Kidney (tissue), 14 donors: ENCODE data around the gene EEPD1. TPM values are rescaled to one million over a fixed set of nuclear protein-coding genes. Genes with fewer than 3 reads are reported as not detected.

ENCODE experiments used
- DNase-seq, 5 donors: peaks; one replicate each; pipeline ENCODE4 v3.0.0-alpha.2; 2013 to 2020
- FAIRE-seq: peaks from 2 replicates; lab custom pipeline; 2012; peaks lifted over from hg19 to GRCh38; lab: Jason Lieb, UNC
- H3K27ac ChIP-seq, 2 donors: one replicate each; pipeline ENCODE4 v1.7.0; 2013; ENCODE audit warnings: low read depth in 2 of 2, low read length in 2 of 2, inconsistent platforms in 1 of 2
- H3K27me3 ChIP-seq: one replicate; pipeline ENCODE4 v1.7.1; 2013; ENCODE audit warnings: low read length, inconsistent platforms; ENCODE audit not compliant: control insufficient read depth, insufficient read depth
- H3K36me3 ChIP-seq, 3 donors: one replicate each; pipeline versions ENCODE4 v1.7.0 to v1.7.1; 2013; ENCODE audit warnings: low read length in 3 of 3, control low read depth in 1 of 3, inconsistent platforms in 1 of 3; ENCODE audit not compliant: insufficient read depth in 3 of 3, control insufficient read depth in 2 of 3
- H3K4me1 ChIP-seq, 3 donors: one replicate each; pipeline versions ENCODE4 v1.7.0 to v1.7.1; 2013; ENCODE audit warnings: low read length in 3 of 3, inconsistent platforms in 1 of 3, low read depth in 1 of 3; ENCODE audit not compliant: control insufficient read depth in 2 of 3, insufficient read depth in 2 of 3
- H3K4me3 ChIP-seq, 3 donors: one replicate each; pipeline versions ENCODE4 v1.7.0 to v1.8.1; 2013; ENCODE audit warnings: low read length in 3 of 3, control low read depth in 1 of 3, inconsistent platforms in 1 of 3
- H3K9ac ChIP-seq, 3 donors: one replicate each; pipeline versions ENCODE4 v1.7.0 to v1.7.1; 2013; ENCODE audit warnings: low read length in 3 of 3, control low read depth in 1 of 3, inconsistent platforms in 1 of 3
- H3K9me3 ChIP-seq, 3 donors: one replicate each; pipeline versions ENCODE4 v1.7.0 to v1.7.1; 2013; ENCODE audit warnings: low read length in 3 of 3, control low read depth in 1 of 3, inconsistent platforms in 1 of 3; ENCODE audit not compliant: control insufficient read depth in 2 of 3, insufficient read depth in 1 of 3
- intact Hi-C: fragments of 100-400 bp; cut with DNase I; formaldehyde crosslinking; loops from one replicate; pipeline ENCODE4 v1.11.1; 2022
- polyA plus RNA-seq: library from polyadenylated mRNA; stranded (reverse); fragments of 350-450 nt; fragmentation: Illumina TruSeq; extraction: RNeasy Lipid Tissue Mini Kit (QIAGEN cat#74804); gene quantifications from one replicate; pipeline ENCODE4 v1.2.3, GENCODE V29; 2014; ENCODE audit warnings: low read depth, low replicate concordance; ENCODE audit not compliant: insufficient read depth
- total RNA-seq: library from RNA; stranded (reverse); fragmentation: NEBNext Ultra II Directional; extraction: Animal tissue kit (Norgen Biotek cat#: 25700); gene quantifications from one replicate; pipeline ENCODE4 v1.2.1, GENCODE V29; 2021
- TF ChIP-seq, protein P1 (sequence below): IDR thresholded peaks from 3 replicates; pipeline ENCODE4 v1.5.1; 2012; ENCODE audit warnings: mild to moderate bottlenecking, moderate library complexity, borderline replicate concordance; ENCODE audit not compliant: insufficient read depth; ENCODE audit errors: extremely low read depth
- donor health status: control.
- donor health status: control.
- donor health status: control.
- donor health status: control.
- donor health status: control.
- donor health status: DM: yes; HTN: yes; CAD: no.
- donor health status: Normal renal cell carcinoma (clear cell type).

The EEPD1 gene
- total and polyA plus RNA-seq, 2 donors from 2014 or later: 6.3 to 6.4 TPM

DNA sequence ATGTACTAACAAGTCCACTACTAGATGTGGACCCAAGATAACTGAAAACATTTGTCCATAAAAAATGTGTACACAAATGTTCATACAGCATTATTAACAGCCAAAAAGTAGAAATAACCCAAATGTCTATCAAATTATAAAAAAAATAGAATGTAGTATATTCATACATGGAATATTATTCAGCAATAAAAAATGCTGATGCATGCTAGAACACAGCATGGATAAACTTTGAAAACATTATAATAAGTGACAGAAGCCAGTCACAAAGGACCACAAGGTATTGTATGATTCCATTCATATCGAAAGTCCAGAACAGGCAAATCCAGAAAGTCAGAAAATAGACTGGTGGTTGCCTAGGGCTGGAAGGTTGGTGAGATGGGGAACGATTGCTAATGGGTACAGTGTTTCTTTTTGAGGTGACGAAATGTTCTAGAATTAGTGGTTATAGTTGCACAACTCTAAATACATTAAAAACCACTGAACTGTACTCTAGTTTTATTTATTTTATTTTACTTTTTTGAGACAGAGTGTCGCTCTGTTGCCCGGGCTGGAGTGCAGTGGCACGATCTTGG is 193.3 kb downstream of the EEPD1 start:
- Histone ChIP-seq H3K9ac (no peak overlapping the region), H3K4me3 (no peak overlapping the region), H3K4me1 (no peaks in the 10 kb centered on the region), H3K27ac (no peak overlapping the region), H3K9me3 (no peaks in the 10 kb centered on the region), H3K27me3 (no peaks in the 10 kb centered on the region), H3K36me3 (no peaks in the 10 kb centered on the region)
- intact Hi-C loops: no loop called here
- FAIRE-seq (no peak), DNase-seq (no peak)
- TF ChIP-seq, protein P1, sequence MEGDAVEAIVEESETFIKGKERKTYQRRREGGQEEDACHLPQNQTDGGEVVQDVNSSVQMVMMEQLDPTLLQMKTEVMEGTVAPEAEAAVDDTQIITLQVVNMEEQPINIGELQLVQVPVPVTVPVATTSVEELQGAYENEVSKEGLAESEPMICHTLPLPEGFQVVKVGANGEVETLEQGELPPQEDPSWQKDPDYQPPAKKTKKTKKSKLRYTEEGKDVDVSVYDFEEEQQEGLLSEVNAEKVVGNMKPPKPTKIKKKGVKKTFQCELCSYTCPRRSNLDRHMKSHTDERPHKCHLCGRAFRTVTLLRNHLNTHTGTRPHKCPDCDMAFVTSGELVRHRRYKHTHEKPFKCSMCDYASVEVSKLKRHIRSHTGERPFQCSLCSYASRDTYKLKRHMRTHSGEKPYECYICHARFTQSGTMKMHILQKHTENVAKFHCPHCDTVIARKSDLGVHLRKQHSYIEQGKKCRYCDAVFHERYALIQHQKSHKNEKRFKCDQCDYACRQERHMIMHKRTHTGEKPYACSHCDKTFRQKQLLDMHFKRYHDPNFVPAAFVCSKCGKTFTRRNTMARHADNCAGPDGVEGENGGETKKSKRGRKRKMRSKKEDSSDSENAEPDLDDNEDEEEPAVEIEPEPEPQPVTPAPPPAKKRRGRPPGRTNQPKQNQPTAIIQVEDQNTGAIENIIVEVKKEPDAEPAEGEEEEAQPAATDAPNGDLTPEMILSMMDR: no peak

DNA sequence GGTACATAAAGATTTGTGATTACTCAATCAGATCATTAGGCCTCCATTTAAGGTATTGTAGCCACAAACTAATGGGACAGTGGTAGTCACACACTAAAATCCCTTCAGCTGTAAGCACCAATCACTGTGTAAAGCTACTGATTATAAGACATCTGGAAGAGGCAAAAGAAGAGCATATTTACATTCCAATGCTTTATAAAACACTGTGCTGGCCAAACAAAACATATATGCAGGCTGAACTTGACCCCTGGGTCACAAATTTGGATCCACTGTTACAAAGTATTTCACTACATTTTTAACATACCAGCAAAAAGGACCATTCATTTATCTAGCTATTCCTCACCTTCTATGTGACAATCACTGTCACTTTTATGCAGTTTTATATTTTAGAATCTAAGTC is 195.2 kb downstream of the EEPD1 start:
- DNase-seq (peak in 3 of 5 donors; percentile 26 to 37 (median 29)), FAIRE-seq (no peak)
- H3K36me3 ChIP-seq: no peaks in the 10 kb centered on the region
- no peak overlapping the region for H3K4me3 ChIP-seq
- intact Hi-C loops: no loop called here
- H3K27ac ChIP-seq: no peak overlapping the region
- no peaks in the 10 kb centered on the region for H3K9me3 ChIP-seq
- no peaks in the 10 kb centered on the region for H3K4me1 ChIP-seq
- H3K9ac ChIP-seq: no peak overlapping the region
- TF ChIP-seq, protein P1: no peak
- H3K27me3 ChIP-seq: no peaks in the 10 kb centered on the region

DNA sequence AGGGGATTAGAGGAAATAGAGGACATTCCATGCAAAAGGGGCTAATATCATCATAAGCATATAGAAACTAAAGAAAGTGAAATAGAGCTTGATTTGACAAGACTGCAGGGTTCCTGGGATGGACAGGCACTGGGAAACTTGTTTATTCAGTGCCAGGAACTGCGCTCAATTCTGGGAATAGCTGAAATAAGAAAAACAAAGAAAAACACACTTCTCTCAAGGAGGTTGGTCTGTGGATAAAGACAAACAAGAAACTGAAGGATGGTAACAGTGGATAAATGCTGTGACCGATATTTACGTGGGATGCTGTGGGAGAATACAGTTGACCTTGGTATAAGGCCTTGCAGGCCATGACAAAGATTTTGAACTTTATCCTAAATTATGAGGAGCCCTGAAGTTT is 195.7 kb downstream of the EEPD1 start:
- DNase-seq (no peak), FAIRE-seq (no peak)
- Histone ChIP-seq H3K36me3 (no peaks in the 10 kb centered on the region), H3K4me1 (no peaks in the 10 kb centered on the region), H3K9ac (no peak overlapping the region), H3K9me3 (no peaks in the 10 kb centered on the region), H3K27ac (no peak overlapping the region), H3K27me3 (no peaks in the 10 kb centered on the region), H3K4me3 (no peak overlapping the region)
- intact Hi-C loops: no loop called here
- TF ChIP-seq, protein P1: no peak

DNA sequence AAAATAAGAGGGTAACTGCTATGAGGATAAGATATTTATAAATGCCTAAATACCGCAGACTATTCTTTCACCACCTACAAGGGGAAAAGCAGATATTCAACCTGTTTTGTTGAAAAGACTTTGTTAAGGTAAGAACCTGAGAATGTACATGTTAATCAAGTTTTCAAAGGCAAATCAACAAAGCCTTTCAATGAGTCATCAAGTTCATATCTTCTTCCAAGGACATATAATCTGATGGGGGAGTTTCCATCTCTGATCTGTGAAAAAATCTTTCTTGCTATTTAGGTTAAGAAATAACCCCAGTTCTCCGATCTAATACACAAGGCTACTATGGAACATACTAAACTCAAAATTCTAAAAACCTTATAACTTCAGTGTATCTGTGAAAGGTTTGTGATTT is 196.6 kb downstream of the EEPD1 start:
- Histone ChIP-seq H3K27ac (no peak overlapping the region), H3K27me3 (no peaks in the 10 kb centered on the region), H3K4me1 (no peaks in the 10 kb centered on the region), H3K9ac (no peak overlapping the region), H3K4me3 (no peak overlapping the region), H3K9me3 (no peaks in the 10 kb centered on the region), H3K36me3 (no peaks in the 10 kb centered on the region)
- TF ChIP-seq, protein P1: no peak
- intact Hi-C loops: no loop called here
- DNase-seq: no peak
- FAIRE-seq: no peak
